ENCODE results near the gene PPP1R1A.

The PPP1R1A gene

GRCh38 chr12:54549774-54550451, 38.5 kb downstream of the PPP1R1A start:
- TF ChIP-seq TAF1 (IDR thresholded peaks at IDR 0.05; ENCODE audit: borderline replicate concordance, low read depth, low read length) (no peak), POLR2AphosphoS5 (IDR thresholded peaks at IDR 0.05; ENCODE audit: low read depth, low read length) (no peak; the same call in none of the 2 replicates), POLR2A (IDR thresholded peaks at IDR 0.05; ENCODE audit: low read depth, low read length) (peak; percentile 24; the same call in 1 of the 2 replicates)
- FAIRE-seq: peak; percentile 78
- DNase-seq (ENCODE audit: insufficient read length): no peak

- no peak for DNase-seq (ENCODE audit: insufficient read length)
- FAIRE-seq: no peak
- no peak for TF ChIP-seq POLR2AphosphoS5 (IDR thresholded peaks at IDR 0.05; ENCODE audit: low read depth, low read length)
- no peak for TF ChIP-seq POLR2A (IDR thresholded peaks at IDR 0.05; ENCODE audit: low read depth, low read length)
- no peak for TF ChIP-seq TAF1 (IDR thresholded peaks at IDR 0.05; ENCODE audit: borderline replicate concordance, low read depth, low read length)
Observed at GRCh38 chr12:54546511-54546910, 41.9 kb downstream of the PPP1R1A start.

GRCh38 chr12:54544743-54545142, 43.7 kb downstream of the PPP1R1A start:
- FAIRE-seq (no peak), DNase-seq (ENCODE audit: insufficient read length) (no peak)
- TF ChIP-seq POLR2AphosphoS5 (IDR thresholded peaks at IDR 0.05; ENCODE audit: low read depth, low read length): no peak
- no peak for TF ChIP-seq POLR2A (IDR thresholded peaks at IDR 0.05; ENCODE audit: low read depth, low read length)
- TF ChIP-seq TAF1 (IDR thresholded peaks at IDR 0.05; ENCODE audit: borderline replicate concordance, low read depth, low read length): no peak

GRCh38 chr12:54543526-54543925, 44.9 kb downstream of the PPP1R1A start:
- TF ChIP-seq TAF1 (IDR thresholded peaks at IDR 0.05; ENCODE audit: borderline replicate concordance, low read depth, low read length) (no peak), POLR2AphosphoS5 (IDR thresholded peaks at IDR 0.05; ENCODE audit: low read depth, low read length) (no peak), POLR2A (IDR thresholded peaks at IDR 0.05; ENCODE audit: low read depth, low read length) (no peak)
- no peak for DNase-seq (ENCODE audit: insufficient read length)
- no peak for FAIRE-seq

- FAIRE-seq (no peak), DNase-seq (ENCODE audit: insufficient read length) (no peak)
- TF ChIP-seq POLR2AphosphoS5 (IDR thresholded peaks at IDR 0.05; ENCODE audit: low read depth, low read length) (no peak), TAF1 (IDR thresholded peaks at IDR 0.05; ENCODE audit: borderline replicate concordance, low read depth, low read length) (no peak), POLR2A (IDR thresholded peaks at IDR 0.05; ENCODE audit: low read depth, low read length) (no peak)
Observed at GRCh38 chr12:54541751-54542290, 46.6 kb downstream of the PPP1R1A start.

GRCh38 chr12:54538136-54538700, 50.2 kb downstream of the PPP1R1A start:
- DNase-seq (ENCODE audit: insufficient read length) (no peak), FAIRE-seq (no peak)
- no peak for TF ChIP-seq TAF1 (IDR thresholded peaks at IDR 0.05; ENCODE audit: borderline replicate concordance, low read depth, low read length)
- TF ChIP-seq POLR2A (IDR thresholded peaks at IDR 0.05; ENCODE audit: low read depth, low read length): no peak
- no peak for TF ChIP-seq POLR2AphosphoS5 (IDR thresholded peaks at IDR 0.05; ENCODE audit: low read depth, low read length)

GRCh38 chr12:54535474-54535873, 53.0 kb downstream of the PPP1R1A start:
- FAIRE-seq: no peak
- TF ChIP-seq POLR2AphosphoS5 (IDR thresholded peaks at IDR 0.05; ENCODE audit: low read depth, low read length): no peak

GRCh38 chr12:54529581-54529980, 58.9 kb downstream of the PPP1R1A start:
- FAIRE-seq (no peak), DNase-seq (ENCODE audit: insufficient read length) (no peak)
- TF ChIP-seq TAF1 (IDR thresholded peaks at IDR 0.05; ENCODE audit: borderline replicate concordance, low read depth, low read length): no peak
- TF ChIP-seq POLR2A (IDR thresholded peaks at IDR 0.05; ENCODE audit: low read depth, low read length): no peak
- no peak for TF ChIP-seq POLR2AphosphoS5 (IDR thresholded peaks at IDR 0.05; ENCODE audit: low read depth, low read length)

More at GRCh38 chr12:54535474-54535873, 53.0 kb downstream of the PPP1R1A start:
- no peak for DNase-seq (ENCODE audit: insufficient read length)
